Non-pigmented ciliary epithelial cell (primary cell): ENCODE results near the gene PDE4D.
"Not testable (repeated sequence)": the region's sequence is repeated elsewhere in the genome, so short reads cannot be mapped to it uniquely, and the experiment has no call there.

Experiments
- DNase-seq: peaks from one replicate; pipeline ENCODE4 v3.0.0-alpha.2; 2010; ENCODE audit warnings: low read depth

The PDE4D gene

DNA sequence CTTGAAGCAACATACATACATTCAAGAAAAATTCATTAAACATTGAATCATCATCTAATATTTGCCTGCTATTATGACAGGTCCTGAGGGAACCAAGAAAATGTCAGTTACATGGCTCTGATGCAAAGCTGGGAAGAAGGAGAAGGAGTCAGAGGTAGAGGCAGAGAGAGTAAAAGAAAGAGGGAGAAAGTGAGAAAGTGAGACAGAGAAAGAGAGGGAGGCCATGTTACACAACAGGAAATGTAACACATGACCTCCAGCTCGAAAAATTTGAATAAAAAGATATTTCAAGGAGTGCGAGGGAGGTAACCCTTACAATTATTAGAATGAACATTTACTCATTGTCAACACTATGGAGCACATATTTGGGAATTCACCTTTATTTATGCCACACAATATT lies 189.7 kb downstream of the PDE4D start:
- DNase-seq = no peak

DNA sequence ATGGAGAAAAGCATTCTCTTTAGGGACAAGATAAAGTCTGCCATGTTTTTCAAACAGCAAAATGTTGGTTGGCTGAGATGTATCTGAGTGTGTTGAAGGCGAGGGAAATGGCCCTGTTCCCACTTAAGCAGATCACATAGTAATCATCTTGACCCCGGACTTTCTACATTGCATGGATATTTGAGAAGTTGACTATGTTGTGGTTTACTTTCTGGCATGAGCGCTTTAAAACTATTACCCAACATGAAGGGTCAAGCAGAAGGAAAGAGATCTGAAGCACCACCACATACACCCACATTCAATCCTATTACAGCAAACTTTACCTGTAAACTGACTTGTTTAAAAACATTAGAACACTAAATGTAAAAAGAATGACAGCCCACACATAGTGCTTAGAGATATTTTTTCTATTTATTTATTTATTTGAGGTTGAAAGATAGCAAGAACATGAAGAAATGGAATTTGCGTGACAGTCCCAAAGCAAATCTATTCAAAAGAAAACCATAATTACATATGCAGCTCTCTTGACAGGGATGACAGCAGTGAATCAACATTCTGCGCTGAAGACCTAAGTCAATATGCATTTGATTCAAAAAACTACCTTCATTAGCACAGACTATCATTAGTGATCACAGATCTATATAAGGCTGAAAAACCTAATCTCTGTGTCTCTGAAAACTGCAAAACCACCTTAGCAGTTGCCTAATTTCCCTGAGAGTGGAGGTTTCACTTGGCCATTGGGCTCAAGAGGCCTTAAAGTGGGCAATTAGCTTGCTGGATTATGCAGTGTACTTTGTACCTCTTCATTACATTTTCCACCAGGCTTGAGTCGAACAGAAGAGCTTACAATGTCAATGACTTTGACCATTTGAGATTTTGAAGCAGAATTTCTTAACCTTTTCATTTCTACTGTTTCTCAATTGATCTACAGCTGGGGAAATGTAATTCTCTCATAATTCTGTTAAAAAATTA lies 195.0 kb downstream of the PDE4D start:
- peak; percentile 47 for DNase-seq

DNA sequence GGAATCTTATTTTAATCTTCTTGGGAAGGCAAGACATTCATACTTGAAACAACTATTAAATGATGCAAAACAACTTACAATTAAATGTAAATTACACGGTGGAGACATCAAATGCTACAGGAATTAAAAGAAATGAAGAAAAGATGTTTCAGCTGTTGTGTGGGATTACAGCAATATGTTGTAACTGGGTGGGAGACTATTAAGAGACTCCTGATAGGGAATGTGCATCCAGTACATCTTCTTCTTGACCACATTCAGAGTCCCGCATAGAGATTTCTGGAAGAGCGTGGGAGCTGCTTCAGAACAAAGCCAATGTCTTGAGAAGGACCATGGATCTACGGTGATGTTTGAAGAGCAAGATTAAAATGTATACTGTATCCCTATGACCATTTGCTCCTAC lies 199.1 kb downstream of the PDE4D start:
- DNase-seq = no peak

DNA sequence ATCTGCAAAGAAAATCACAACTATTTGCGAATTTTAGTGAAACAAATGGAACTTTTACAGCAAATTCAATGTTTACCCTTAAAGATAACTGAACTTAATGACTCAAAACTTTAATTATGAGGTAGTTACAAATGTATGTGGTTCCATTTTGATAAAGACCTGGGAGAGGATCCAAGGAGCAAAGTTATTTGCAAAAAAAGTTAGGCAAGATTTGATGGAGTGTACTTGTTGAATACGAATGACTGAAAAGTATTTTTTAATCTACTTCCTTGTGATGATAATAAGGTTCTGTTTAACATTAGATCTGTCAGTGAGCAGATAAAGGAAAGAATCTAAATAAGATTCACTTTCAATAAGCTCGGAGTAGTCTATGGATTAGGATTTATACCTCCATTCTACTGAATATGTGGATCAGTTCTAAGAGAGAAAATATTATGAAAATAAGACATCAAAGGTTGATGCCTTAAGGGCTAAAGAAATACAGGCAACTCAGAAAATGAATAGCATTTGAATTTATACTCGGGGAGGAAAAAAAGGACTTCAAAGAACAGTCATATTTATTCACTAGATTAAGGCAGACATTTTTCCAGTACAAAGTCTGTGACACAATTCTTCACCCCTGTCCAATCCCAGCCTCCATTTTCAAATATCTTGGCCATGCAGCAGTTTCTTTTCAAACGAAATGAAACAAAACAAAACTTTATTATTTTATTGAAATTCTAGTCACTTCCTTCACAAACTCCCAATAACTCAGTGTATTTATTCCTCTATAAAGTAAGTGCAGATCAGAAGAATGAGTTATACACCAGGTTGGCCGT lies 199.8 kb downstream of the PDE4D start:
- DNase-seq = no peak

DNA sequence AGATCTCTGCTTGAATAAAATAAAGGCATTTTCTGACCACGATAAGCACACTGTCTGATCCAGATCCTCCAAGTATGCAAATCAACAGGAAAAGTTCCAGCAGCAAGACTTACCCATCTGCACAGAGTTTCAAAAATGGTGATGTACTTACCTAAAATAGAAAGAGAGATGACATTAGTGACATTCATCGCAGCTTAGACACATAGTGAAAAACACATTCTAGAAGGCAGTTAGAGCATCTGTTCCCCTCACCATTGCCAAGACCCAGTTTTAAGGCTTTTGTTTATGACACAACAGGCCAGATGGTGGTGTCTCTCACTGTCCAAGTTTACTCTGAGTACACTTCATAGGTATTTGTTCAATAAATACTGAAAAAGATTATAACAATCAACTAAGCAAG lies 207.7 kb downstream of the PDE4D start:
- no peak for DNase-seq

DNA sequence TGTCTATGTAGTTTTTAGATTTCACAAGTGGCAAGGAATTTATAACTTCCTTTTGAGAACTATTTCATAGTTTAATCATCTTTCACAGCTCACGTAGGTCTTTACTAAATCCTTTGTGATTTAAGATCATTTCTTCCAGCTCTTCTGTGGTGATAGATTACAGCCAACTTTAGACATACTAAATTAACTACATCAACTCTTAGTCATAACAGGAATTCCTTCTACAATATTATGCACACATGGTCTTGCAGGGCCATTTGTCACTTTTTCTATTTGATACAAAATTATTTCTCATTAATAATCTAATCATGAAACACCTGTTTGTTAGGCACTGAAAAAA lies 208.4 kb downstream of the PDE4D start:
- no peak for DNase-seq

DNA sequence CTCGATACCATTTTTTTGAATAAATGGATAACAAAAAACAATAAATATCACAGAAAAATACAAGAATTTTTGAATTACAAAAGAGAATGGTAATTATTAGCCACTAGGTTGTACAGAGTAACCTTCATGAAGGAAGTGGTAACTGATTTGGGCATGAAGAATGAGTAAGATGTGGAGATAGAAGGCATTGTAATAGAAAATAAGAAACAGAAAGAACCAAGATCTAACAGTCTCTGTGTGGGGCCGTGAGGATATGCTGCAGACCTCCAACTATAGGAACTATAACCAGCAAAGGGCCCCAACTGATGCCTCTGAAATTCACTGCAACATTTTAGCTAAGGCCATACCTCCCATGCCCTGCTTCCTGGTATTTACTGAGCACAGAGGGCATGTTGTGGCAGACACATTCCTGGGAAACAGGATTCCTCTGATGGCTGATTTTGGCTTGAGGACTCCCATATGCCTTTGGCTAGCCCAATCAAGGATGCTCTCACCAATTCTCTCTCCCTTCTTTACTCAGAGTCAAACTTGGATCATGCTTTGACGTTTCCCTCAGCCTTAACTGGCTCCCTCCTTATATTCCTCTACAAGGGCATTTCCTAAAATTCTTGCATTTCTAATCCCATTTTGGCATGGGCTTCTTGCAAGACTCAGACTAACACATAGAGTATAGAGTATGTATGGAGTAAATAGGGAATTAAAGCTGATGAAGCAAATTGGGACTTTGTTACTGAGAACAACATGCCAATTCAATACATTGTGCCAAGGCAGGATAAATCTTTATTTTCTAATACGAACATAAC lies 208.9 kb downstream of the PDE4D start:
- DNase-seq = no peak

DNA sequence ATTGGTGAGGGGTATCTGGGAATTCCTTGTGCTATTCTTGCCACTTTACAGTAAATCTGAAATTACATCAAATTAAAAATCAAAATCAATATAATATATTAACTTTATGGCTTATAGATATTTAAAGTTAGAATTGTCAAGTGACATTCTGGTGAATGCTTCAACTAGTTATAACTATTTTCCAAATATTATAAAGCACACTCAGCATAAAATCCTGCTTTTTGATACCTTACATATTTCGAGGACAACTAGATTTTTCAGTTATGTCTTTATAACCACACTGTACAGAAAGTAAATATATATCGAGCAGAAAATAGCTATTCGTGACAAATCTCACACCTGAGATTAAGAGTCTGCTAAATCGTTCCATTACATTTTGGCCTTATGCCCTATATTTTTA lies 210.2 kb downstream of the PDE4D start:
- DNase-seq = no peak

DNA sequence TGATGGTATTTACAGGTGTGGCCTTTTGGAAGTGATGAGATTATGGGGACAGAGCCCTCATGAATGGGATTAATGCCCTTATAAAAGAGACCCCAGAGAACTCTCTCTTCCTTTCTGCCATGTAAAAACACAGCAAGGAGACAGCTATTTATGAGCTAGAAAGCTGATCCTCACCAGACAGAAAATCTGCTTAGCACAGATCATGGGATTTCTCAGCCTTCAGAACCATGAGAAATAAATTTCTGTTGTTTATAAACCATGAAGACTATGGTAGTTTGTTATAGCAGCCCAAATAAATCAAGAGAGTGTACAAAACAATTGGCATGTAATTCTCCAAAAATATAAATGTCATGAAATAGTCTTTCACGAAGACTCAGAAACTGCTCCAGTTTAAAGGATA lies 211.0 kb downstream of the PDE4D start:
- DNase-seq = no peak

DNA sequence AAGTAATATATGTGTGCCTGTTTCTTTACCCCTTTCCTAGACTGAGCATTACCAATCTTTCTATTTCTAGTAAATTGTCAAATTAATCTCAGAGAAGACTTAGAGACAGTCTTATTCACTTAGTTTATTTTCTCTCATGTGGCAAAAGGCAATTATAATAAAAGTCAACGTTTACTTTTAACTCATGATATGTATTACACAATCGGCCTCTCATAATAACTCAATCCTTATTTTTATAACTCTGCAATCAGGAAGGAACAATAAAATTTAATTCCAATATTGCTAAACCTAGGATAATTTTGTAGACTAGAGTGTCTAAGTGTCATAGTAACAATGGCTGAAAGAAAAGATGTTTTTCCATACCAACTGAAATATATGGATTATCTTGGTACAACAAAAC lies 214.6 kb downstream of the PDE4D start:
- DNase-seq = no peak

DNA sequence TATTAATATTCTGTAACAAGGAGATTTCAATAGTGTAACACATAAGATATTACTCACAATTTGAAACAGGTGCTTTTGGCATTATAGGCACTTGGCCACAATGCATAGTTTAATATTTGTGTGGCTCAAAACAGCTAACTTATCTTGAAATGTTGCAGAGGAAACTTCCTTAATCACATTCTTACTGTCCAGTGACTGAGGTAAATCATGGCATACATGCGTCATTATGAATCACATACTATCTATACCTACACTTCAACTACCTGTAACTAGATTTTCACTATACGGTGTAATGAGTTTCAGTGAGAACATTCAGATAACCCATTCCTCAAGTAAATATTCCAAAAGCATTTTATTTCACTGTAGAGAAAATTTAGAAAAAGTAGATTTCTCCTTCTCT lies 218.8 kb downstream of the PDE4D start:
- no peak for DNase-seq

DNA sequence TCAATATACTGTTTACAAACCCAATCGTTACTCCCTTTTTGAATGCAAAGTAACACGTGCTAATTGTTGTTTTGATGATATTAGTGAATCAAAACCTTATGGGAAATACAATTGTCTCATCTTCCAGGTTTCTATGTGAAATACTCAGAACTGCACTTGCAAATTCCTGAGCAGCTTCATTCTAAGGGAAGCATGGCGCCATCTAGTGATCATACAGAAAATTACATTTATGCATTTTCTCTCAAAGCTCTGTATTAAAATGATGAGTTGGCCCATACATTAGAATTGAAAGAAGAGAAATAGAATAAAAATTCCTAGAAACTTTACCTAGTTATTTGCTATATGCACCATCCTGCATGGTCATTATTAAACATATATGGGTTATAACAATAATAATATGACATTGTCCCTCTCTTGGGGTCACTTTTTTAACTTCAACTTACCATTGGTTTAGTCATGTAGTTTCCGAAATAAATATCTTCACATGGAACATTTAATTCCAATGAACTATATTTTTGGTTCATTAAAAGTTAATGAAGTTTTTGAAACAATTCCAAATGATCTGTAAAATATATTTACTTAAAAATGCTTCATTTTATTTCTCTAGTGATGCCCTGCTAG lies 220.0 kb downstream of the PDE4D start:
- DNase-seq = no peak

DNA sequence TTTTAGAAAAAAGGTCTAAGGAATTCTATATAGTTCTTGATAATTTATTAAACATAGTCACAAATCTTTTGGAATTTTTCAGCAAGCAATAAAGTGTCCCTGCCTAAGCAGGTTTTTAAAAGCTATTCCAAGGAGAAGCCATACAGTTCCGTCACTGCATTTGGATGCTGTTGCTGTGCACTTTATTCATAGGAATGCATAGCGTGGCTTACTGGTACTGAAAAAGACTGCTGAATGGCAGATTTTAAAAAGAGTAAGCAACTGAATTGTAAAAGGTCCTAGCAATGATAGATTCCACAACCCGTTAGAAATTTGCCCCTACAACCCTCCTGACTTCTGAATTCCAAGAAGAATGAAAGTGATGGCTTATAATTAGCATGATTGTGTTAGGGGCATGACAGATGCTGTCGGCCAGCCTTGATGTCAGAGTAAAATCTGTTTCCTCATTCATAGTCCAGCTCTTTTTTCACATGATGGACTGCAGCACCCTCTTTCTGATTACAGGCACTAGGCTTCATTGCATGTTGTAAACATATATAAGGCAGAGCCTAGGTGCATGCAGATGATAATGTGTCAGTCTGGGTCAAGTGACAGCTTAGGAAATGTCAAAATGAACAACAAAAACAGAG lies 227.0 kb downstream of the PDE4D start:
- DNase-seq = no peak

DNA sequence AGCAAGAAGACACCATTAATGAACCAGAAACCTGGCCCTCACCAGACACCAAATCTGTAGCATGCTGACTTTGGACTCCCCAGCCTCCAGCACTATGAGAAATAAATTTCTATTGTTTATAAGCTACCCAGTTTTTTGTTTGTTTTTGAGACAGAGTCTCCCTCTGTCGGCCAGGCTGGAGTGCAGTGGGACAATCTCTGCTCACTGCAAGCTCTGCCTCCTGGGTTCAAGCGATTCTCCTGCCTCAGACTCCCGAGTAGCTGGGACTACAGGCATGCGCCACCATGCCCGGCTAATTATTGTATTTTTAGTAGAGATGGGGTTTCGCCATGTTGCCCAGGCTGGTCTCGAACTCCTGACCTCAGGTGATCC lies 227.7 kb downstream of the PDE4D start:
- DNase-seq = not testable (repeated sequence)

DNA sequence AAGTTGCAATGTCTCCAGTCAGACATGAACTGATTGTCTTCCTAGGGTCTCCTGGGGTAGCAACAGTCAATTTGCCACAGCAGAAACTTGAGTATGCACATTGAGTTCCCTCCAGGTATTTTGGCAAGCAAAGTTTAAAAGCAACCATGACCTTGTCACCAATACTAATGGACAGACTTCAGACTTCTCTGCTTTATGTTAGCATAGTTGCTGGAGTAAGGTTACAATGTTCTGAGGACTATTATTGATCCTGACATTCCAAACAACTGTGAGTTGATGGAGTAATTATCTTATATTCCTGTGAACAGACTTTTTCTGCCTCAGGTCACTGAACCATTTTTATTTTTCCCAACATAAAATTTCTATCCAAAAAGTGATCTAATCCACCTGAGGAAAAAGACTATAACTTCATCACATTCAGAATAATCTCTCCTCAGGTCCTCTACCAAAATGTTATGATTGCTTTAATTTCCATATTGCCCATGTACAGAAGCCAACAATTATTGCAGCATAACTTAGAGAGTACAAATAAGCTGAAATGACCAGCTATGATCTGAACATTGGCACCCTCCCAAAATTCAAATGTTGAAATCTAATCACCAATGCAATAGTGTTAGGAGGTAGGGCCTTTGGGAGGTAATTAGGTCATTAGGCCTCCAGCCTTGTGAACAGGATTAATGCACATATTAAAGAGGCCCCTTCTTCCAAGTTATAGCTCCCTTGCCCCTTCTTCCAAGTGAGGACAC lies 228.3 kb downstream of the PDE4D start:
- DNase-seq = no peak

DNA sequence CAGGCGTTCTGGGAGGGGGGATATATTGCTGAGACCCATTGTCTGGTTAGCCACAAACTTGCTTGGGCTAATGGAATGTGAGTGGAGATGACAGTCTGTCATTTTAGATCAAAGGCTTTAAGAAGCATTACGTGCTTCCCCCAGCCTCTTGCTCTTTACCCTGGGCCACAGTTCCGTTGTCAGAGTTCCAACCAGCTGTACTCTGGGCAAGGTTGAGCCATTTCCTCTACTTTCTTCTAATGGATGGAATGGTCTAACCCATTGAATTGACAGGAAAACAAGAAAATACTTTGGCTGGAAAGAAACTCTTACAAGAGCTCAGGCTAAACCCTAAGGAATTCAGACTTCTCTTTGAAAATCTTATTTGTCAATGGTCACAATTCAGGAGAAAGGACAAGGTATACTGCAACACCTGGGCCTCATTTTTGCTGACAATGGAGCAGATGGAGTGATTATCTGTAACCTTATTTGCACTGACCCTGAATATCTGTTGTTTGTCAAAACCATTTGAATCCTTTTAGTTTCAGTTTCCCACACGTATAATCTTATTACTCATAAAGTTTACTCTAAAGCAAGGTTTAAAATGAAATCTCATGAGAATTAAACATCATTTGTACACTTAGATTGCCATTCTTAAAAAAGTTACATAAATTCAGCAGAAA lies 231.4 kb downstream of the PDE4D start:
- no peak for DNase-seq

DNA sequence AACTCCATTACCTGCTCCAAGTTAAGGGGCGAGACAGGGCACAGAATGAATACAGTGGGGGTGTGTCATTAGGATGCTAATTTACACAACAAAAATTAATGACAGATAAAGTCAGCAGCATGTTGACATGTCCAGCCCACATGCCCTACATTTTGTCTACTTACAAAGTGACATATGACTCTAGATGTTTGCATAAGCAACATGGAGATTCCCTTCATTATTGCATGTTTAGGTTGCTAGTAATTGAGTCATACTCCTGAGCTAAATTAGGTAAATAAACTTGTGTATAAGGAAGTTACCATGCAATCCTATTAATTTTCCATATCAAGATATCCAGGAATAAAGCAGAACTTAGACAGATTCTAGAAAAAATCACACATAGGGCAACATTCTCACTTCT lies 232.2 kb downstream of the PDE4D start:
- DNase-seq = no peak

DNA sequence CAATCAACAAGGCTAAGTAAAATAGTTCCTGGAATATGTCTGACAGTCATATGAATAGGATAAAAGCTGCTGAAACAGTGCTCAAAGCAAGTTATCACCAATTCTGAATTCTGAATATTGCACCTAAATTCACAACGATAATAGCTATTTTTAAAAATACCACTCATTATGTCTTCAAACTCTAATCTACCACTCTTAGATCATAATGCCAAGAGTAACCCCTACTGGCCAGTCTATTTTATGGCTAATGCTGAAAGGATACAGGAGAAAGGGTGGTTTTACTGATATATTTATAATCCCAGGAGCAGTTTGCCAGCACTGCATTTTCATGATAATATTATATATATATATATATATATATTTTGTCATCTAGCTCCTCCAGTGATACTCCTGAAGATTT lies 232.8 kb downstream of the PDE4D start:
- no peak for DNase-seq

DNA sequence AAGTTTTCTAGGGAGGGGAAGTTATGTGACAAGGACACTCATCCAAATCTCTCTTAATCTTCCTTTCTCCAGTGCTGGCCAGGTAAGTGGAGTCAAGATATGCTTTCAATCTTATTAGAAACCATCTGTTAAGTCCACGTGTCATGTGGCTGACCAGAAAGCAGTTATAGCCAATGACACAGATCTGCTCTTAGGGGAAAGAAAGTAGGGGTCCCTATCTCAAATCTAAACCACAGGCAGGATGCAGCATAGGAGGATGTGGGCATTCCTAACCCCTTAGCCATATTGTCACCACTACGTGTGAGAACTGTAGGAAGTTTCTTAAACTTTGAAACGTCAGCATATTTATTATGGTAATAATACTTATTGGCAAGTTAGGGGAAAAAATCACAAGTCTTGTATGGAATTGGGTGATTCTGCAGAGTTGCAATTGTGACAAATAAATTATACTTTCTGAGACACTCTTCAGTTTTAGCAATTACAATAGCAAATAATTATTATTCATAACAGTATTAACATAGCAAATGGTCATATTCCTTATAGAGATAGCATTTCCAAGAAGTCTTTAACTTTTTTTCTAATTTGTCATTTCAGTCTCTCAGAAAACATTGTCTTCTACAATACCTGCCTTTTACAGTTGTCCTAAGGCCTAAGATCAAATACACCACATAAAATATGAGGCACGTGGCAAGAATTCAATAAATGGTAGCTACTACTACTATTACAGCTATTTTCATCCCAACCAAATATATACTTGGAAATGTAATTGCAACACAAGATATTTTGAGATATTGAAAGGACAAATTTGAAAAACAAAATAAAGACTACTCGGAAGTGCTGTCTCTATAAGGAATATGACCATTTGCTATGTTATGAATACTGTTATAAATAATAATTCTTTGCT lies 236.9 kb downstream of the PDE4D start:
- peak; percentile 37 for DNase-seq
